Measurements from ENCODE around the gene MRPL37.

- no peak for TF ChIP-seq POLR2AphosphoS5 (IDR thresholded peaks at IDR 0.05)
- TF ChIP-seq, protein P1, sequence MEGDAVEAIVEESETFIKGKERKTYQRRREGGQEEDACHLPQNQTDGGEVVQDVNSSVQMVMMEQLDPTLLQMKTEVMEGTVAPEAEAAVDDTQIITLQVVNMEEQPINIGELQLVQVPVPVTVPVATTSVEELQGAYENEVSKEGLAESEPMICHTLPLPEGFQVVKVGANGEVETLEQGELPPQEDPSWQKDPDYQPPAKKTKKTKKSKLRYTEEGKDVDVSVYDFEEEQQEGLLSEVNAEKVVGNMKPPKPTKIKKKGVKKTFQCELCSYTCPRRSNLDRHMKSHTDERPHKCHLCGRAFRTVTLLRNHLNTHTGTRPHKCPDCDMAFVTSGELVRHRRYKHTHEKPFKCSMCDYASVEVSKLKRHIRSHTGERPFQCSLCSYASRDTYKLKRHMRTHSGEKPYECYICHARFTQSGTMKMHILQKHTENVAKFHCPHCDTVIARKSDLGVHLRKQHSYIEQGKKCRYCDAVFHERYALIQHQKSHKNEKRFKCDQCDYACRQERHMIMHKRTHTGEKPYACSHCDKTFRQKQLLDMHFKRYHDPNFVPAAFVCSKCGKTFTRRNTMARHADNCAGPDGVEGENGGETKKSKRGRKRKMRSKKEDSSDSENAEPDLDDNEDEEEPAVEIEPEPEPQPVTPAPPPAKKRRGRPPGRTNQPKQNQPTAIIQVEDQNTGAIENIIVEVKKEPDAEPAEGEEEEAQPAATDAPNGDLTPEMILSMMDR (IDR thresholded peaks at IDR 0.05), result no peak
Measured at GRCh38 chr1:54172614-54173599, 27.1 kb upstream of the MRPL37 start.

All from prostate gland (tissue), 2 donors.